Measurements from ENCODE around the gene CNIH3. TPM values are rescaled to one million over a fixed set of nuclear protein-coding genes. Genes with fewer than 3 reads are reported as not detected.

Gene CNIH3
- total RNA-seq, 1 experiment from 2014 or later: 1.6 TPM

GRCh38 chr1:224605482-224606181 lies 10.5 kb upstream of the CNIH3 start:
- DNase-seq: no peak
- Histone ChIP-seq H3K27me3 (no peaks in the 10 kb centered on the region), H3K9me3 (no peaks in the 10 kb centered on the region), H3K4me3 (no peak overlapping the region), H3K36me3 (no peaks in the 10 kb centered on the region)

- Histone ChIP-seq H3K27me3 (peaks cover 2% of the 10 kb centered on the region; the same call in 1 of the 2 replicates), H3K4me3 (no peak overlapping the region), H3K36me3 (no peaks in the 10 kb centered on the region), H3K9me3 (no peaks in the 10 kb centered on the region)
- no peak for DNase-seq
Measured at GRCh38 chr1:224607188-224608148, 8.6 kb upstream of the CNIH3 start.

DNA sequence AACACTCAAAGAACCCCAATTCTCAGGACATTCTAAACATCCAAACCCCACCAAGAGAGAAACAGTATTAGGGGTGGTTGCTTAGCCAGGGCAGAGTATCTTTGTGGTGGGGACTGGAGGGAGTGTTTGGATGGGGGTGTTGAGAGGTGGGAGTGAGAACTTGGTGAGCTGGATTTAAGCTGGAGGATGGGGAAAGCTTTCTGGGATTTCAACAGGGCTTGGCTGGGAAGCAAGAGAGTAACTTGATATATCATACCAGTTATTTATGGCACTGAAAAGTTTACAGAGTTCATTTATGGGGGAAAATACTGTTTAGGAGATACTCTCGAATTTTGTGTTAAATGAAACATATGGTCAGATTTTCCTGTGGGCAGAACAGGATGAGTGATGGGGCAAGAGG lies 6.8 kb upstream of the CNIH3 start:
- Histone ChIP-seq H3K4me3 (no peak overlapping the region), H3K9me3 (no peaks in the 10 kb centered on the region), H3K27me3 (peaks cover 2% of the 10 kb centered on the region; the same call in 1 of the 2 replicates), H3K36me3 (no peaks in the 10 kb centered on the region)
- DNase-seq: no peak

DNA sequence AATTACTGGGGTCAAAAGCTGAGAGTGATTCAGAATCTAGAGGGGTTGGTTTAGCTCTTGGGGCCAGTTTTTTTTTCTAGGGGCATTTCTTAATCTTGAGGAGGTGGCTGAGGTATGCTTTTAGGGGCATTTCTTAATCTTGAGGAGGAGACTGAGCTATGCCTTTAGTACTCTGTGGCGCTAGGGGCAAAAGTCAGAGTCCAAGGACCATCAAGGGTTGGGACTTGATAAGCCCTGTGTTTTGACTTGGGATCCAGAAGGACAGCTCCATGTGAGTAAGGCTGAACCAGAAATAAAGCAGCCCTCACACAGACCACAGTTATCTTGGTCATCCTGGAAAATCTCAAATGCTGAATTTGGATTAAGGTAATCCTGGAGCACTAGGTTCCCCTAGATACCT lies 3.9 kb upstream of the CNIH3 start:
- peaks cover 21% of the 10 kb centered on the region for H3K27me3 ChIP-seq

DNA sequence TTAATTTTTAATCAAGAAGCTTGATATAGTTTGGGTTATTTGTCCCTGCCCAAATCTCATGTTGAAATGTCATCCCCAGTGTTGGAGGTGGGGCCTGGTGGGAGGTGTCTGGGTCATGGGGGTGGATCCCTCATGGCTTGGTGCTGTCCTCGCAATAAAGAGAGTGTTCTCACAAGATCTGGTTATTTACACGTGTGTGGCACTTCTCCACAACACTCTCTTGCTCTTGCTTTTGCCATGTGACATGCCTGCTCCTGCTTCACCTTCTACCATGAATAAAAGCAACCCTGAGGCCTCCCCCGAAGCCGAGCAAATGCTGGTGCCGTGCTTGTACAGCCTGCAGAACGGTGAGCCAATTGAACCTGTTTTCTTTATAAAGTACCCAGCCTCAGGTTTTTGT lies 2.6 kb upstream of the CNIH3 start:
- Histone ChIP-seq H3K4me3 (no peak overlapping the region), H3K36me3 (no peaks in the 10 kb centered on the region), H3K9me3 (no peaks in the 10 kb centered on the region), H3K27me3 (peaks cover 33% of the 10 kb centered on the region)
- no peak for DNase-seq

More for the DNA sequence above, 3.9 kb upstream of the CNIH3 start:
- no peak overlapping the region for H3K4me3 ChIP-seq
- no peaks in the 10 kb centered on the region for H3K36me3 ChIP-seq
- no peaks in the 10 kb centered on the region for H3K9me3 ChIP-seq
- no peak for DNase-seq

DNA sequence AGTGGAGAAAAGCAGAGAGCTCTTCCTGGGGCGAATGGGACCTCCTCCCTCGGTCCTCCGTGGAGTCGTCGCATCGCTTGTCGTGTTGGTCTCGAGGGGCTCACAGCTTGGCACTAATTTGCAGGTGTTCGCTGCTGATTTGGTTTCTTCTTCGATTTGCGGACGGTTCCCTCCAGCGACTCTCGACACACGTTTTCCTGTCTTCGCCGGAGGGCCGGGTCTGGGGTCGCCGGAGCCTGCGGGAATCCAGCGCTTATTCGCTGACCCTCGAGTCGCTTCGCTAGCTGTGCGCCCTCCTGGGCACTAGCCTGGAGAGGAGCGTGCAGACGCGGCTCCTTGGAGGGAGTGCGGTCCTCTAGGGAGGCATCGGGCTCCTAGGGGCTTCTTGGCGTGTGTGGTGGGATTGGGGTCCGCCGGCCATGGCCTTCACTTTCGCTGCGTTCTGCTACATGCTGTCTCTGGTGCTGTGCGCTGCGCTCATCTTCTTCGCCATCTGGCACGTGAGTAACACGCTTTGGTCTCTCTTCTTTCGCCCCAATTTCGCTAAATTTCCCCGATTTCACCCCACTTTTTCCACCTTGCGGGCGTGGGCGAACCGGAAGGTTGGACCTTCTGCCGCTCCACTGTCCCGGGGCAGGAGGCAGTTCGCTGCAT lies 766 bp downstream of the CNIH3 start:
- H3K4me3 ChIP-seq: peak overlapping the region; percentile 50
- no peak for DNase-seq
- no peaks in the 10 kb centered on the region for H3K36me3 ChIP-seq
- peaks cover 45% of the 10 kb centered on the region for H3K27me3 ChIP-seq
- no peaks in the 10 kb centered on the region for H3K9me3 ChIP-seq

DNA sequence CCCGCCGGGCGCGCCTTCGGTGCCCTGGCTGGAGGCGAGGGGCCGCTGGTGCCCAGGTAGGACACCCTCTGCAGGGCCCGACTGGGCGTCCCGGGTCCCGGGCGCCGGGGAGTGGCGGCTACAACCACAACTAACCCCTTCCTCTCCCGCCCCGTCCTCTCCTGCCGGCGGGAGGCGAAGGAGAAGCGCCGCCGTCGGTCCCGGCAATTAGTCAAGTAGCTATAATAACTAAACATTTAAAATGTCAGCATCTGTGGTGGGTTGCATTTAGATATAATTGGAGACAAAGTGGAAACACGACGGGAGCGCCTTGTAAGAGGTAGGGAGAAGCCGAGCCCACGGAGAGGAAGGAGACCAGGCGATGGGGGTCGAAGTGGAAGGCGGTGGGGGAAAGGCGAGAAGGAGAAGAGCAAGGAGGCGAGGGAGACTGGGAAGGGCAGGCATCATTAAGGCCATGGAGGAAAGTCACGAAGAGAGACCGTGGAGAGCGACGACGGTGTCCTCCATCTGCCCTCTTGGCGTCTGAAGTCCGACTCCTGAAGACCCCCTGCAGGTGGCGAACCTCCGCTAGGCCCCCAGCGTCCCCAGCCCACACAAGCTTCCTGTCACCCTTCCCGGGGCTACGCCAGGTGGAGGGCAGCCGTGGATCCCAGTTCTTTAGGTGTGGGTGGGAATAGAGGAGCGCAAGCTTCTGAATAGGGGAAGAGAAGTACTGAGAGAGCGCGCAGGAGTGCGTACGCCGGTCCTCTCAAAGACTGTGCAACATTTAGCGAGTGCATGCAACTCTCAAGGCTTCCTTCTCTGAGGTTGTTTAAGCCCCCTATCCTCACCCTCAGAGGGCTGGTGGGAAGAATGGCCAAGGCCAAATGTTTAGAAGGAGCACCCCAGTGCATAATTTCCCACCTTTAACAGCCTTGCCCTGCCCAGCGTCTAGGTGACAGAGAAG lies 1.6 kb downstream of the CNIH3 start:
- DNase-seq: no peak
- Histone ChIP-seq H3K27me3 (peaks cover 45% of the 10 kb centered on the region), H3K9me3 (no peaks in the 10 kb centered on the region), H3K4me3 (no peak overlapping the region; the same call in 1 of the 2 replicates), H3K36me3 (no peaks in the 10 kb centered on the region)

GRCh38 chr1:224619209-224619608 lies 3.1 kb downstream of the CNIH3 start:
- Histone ChIP-seq H3K36me3 (no peaks in the 10 kb centered on the region), H3K27me3 (peaks cover 45% of the 10 kb centered on the region), H3K4me3 (no peak overlapping the region), H3K9me3 (no peaks in the 10 kb centered on the region)
- DNase-seq: no peak

GRCh38 chr1:224620105-224620504 lies 4.0 kb downstream of the CNIH3 start:
- Histone ChIP-seq H3K9me3 (no peaks in the 10 kb centered on the region), H3K4me3 (no peak overlapping the region), H3K36me3 (no peaks in the 10 kb centered on the region), H3K27me3 (peaks cover 45% of the 10 kb centered on the region)
- DNase-seq: no peak

DNA sequence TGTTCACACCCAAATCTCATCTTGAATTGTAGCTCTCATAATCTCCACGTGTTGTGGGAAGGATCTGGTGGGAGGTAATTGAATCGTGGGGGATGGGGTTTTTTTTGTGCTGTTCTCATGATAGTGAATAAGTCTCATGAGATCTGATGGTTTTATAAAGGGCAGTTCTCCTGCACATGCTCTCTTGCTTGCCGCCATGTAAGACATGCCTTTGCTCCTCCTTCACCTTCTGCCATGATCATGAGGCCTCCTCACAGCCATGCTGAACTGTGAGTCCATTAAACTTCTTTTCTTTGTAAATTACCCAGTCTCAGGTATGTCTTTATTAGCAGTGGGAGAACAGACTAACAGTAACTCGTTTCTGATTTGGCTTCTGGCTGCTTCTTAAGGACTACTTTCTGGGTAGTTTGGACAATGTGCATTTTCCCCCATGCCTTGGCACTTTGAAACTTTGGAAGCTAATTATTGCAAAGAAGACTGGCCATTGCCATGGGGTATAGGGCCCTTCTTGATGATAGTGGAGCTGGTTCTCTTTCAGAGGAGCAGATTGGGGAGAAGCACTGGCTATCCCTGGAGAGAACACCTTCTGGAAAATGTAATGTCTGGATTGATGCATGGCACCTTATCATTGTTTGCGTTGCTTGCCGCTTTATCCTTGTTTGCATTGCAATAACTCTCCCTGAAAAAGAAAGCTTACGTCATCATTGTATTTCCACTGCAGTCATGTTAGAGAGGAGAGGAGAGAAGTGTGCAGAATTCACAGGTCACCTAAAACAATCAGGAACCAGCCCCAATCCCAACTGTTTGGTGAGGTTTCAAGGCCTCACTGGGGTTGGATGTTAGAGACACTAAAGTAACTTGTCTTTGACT lies 5.9 kb downstream of the CNIH3 start:
- Histone ChIP-seq H3K27me3 (peaks cover 28% of the 10 kb centered on the region), H3K9me3 (no peaks in the 10 kb centered on the region), H3K4me3 (no peak overlapping the region), H3K36me3 (no peaks in the 10 kb centered on the region)
- DNase-seq: no peak

- no peaks in the 10 kb centered on the region for H3K9me3 ChIP-seq
- H3K4me3 ChIP-seq: no peak overlapping the region
- no peaks in the 10 kb centered on the region for H3K36me3 ChIP-seq
- no peak for DNase-seq
- H3K27me3 ChIP-seq: peaks cover 20% of the 10 kb centered on the region
Measured at GRCh38 chr1:224622831-224623230, 6.7 kb downstream of the CNIH3 start.

GRCh38 chr1:224623310-224623714 lies 7.2 kb downstream of the CNIH3 start:
- Histone ChIP-seq H3K27me3 (peaks cover 16% of the 10 kb centered on the region), H3K4me3 (no peak overlapping the region), H3K9me3 (no peaks in the 10 kb centered on the region), H3K36me3 (no peaks in the 10 kb centered on the region)
- no peak for DNase-seq

- no peaks in the 10 kb centered on the region for H3K9me3 ChIP-seq
- peak; percentile 55 for DNase-seq
- no peaks in the 10 kb centered on the region for H3K36me3 ChIP-seq
- no peak overlapping the region for H3K4me3 ChIP-seq
- peaks cover 10% of the 10 kb centered on the region for H3K27me3 ChIP-seq
Measured at GRCh38 chr1:224623743-224624333, 7.7 kb downstream of the CNIH3 start.

GRCh38 chr1:224624432-224624831 lies 8.3 kb downstream of the CNIH3 start:
- H3K9me3 ChIP-seq: no peaks in the 10 kb centered on the region
- H3K27me3 ChIP-seq: peaks cover 4% of the 10 kb centered on the region
- H3K4me3 ChIP-seq: no peak overlapping the region
- no peak for DNase-seq
- H3K36me3 ChIP-seq: no peaks in the 10 kb centered on the region

DNA sequence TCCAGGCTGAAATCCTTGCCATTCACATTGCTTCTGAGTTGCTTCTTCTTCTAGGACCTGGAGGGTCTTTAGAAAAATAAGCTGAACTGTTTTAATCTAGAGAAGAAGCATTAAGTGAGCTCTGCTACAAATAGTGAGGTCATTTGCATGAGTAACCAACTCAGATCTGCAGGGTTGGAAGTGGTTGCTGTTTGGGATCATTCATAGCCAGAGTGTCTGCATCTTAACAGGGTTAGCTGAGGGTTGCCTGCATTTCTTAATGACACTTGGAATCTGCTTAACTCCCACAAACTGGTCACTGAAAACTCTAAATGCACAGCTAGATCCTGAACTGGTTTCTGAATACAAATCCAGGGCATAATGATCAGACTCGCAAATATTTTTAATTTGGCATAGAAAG lies 9.9 kb downstream of the CNIH3 start:
- Histone ChIP-seq H3K4me3 (no peak overlapping the region), H3K9me3 (no peaks in the 10 kb centered on the region), H3K27me3 (no peaks in the 10 kb centered on the region), H3K36me3 (no peaks in the 10 kb centered on the region)
- no peak for DNase-seq
